ENCODE data around the gene MTMR11.

MTMR11 gene

DNA sequence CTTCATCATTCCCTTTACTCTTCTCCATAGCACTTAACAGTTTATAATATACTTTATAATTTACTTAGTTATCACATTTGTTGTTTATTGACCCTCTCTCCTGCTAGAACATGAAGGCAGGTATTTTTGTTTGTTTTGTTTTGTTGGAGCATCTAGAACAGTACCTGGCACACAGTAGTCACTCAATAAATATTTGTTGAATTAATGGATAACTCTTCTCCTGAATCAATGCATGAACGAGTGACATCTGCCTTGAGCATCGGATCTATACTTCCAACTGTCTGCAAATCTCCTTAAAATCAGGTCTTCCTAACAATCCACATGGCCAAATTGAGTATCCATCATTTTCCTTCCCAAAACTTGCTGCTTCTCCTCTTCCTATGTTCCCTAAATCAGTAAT lies 35.9 kb upstream of the MTMR11 start:
- H3K27me3 Mint-ChIP-seq (ENCODE audit: low read depth): no peaks in the 10 kb centered on the region
- no peak overlapping the region for H3K4me3 Mint-ChIP-seq
- no peak overlapping the region for H3K27ac Mint-ChIP-seq
- H3K36me3 Mint-ChIP-seq (ENCODE audit: low read depth): peaks cover 60% of the 10 kb centered on the region
- TF ChIP-seq, protein P1, sequence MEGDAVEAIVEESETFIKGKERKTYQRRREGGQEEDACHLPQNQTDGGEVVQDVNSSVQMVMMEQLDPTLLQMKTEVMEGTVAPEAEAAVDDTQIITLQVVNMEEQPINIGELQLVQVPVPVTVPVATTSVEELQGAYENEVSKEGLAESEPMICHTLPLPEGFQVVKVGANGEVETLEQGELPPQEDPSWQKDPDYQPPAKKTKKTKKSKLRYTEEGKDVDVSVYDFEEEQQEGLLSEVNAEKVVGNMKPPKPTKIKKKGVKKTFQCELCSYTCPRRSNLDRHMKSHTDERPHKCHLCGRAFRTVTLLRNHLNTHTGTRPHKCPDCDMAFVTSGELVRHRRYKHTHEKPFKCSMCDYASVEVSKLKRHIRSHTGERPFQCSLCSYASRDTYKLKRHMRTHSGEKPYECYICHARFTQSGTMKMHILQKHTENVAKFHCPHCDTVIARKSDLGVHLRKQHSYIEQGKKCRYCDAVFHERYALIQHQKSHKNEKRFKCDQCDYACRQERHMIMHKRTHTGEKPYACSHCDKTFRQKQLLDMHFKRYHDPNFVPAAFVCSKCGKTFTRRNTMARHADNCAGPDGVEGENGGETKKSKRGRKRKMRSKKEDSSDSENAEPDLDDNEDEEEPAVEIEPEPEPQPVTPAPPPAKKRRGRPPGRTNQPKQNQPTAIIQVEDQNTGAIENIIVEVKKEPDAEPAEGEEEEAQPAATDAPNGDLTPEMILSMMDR (IDR thresholded peaks at IDR 0.05; ENCODE audit: unreplicated experiment in 3 of 3): no peak
- peaks cover 5% of the 10 kb centered on the region for H3K4me1 Mint-ChIP-seq
- H3K9me3 Mint-ChIP-seq: no peaks in the 10 kb centered on the region

DNA sequence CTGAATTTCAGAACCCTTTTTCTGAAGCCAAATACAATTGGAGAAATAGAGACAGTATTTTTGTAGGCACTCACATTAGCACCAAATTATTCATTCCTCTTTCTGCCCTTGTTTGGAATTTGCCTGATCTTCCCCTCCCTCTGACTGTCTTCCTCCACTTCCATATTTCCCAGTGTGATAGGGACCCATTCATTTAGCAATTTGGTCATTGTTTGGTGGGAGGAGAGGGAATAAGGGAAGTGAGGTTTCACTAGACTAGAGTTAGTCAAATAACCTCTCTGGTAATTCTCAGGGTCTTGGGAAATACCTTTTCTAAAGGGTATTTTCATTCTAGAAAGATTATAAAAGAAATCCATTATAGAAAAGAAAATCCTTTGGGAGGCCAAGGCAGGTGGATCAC lies 31.0 kb upstream of the MTMR11 start:
- Mint-ChIP-seq H3K4me1 (no peaks in the 10 kb centered on the region), H3K36me3 (ENCODE audit: low read depth) (peaks cover 67% of the 10 kb centered on the region), H3K27me3 (ENCODE audit: low read depth) (no peaks in the 10 kb centered on the region), H3K9me3 (no peaks in the 10 kb centered on the region), H3K4me3 (no peak overlapping the region), H3K27ac (no peak overlapping the region)
- TF ChIP-seq, protein P1 (IDR thresholded peaks at IDR 0.05; ENCODE audit: unreplicated experiment in 3 of 3): no peak

DNA sequence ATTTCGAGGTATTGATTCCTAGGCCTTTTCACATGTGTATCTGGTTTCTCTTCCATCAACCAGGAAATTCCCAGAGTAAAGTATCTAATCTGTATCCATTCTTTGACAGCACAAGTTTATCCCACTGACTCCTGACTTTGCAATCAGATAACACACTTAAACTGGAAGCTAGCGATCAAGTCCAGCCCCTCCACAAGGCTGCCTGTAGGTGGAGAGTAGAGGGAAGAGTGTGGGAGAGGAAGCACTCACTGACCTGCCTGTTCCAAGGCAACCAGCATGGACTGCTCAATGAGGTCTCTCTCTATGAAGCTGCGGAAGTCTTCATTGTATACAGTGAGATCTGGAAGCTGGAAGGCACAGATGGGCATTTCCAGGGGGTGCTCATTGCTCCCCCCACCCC lies 30.4 kb upstream of the MTMR11 start:
- Mint-ChIP-seq H3K9me3 (no peaks in the 10 kb centered on the region), H3K4me3 (no peak overlapping the region), H3K27me3 (ENCODE audit: low read depth) (no peaks in the 10 kb centered on the region), H3K27ac (no peak overlapping the region), H3K36me3 (ENCODE audit: low read depth) (peaks cover 63% of the 10 kb centered on the region), H3K4me1 (no peaks in the 10 kb centered on the region)
- TF ChIP-seq, protein P1 (IDR thresholded peaks at IDR 0.05; ENCODE audit: unreplicated experiment in 3 of 3): no peak

DNA sequence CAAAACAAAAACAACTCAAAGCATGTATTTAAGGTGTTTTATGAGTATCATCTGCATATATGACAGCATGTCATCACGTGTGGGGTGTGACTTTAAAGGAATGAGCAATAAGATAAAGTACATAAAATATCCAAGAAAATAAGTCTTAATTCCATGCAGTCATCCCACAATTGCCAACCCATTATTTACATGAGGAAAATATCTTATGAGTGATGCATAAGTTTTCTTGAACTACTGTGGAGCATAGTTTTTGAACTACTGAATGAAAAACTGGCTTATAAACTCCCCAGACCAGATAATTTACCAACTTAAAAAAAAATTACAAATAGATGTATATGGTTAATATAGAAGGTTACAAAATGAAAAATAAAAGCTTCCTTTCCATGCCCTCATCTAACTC lies 29.7 kb upstream of the MTMR11 start:
- Mint-ChIP-seq H3K36me3 (ENCODE audit: low read depth) (peaks cover 64% of the 10 kb centered on the region), H3K27me3 (ENCODE audit: low read depth) (no peaks in the 10 kb centered on the region), H3K9me3 (no peaks in the 10 kb centered on the region), H3K27ac (no peak overlapping the region), H3K4me1 (no peaks in the 10 kb centered on the region), H3K4me3 (no peak overlapping the region)
- TF ChIP-seq, protein P1 (IDR thresholded peaks at IDR 0.05; ENCODE audit: unreplicated experiment in 3 of 3): no peak

- no peak overlapping the region for H3K27ac Mint-ChIP-seq
- no peaks in the 10 kb centered on the region for H3K27me3 Mint-ChIP-seq (ENCODE audit: low read depth)
- H3K9me3 Mint-ChIP-seq: no peaks in the 10 kb centered on the region
- H3K4me1 Mint-ChIP-seq: no peaks in the 10 kb centered on the region
- TF ChIP-seq, protein P1 (IDR thresholded peaks at IDR 0.05; ENCODE audit: unreplicated experiment in 3 of 3): no peak
- H3K36me3 Mint-ChIP-seq (ENCODE audit: low read depth): peaks cover 65% of the 10 kb centered on the region
- H3K4me3 Mint-ChIP-seq: no peak overlapping the region
Measured at GRCh38 chr1:149965440-149965839, 28.8 kb upstream of the MTMR11 start.

- peaks cover 78% of the 10 kb centered on the region for H3K36me3 Mint-ChIP-seq (ENCODE audit: low read depth)
- peaks cover 10% of the 10 kb centered on the region for H3K9me3 Mint-ChIP-seq
- TF ChIP-seq, protein P1 (IDR thresholded peaks at IDR 0.05; ENCODE audit: unreplicated experiment in 3 of 3): no peak
- H3K4me1 Mint-ChIP-seq: no peaks in the 10 kb centered on the region
- H3K27me3 Mint-ChIP-seq (ENCODE audit: low read depth): no peaks in the 10 kb centered on the region
- no peak overlapping the region for H3K4me3 Mint-ChIP-seq
- peak overlapping the region in 1 of 3 experiments; percentile 43 for H3K27ac Mint-ChIP-seq
Measured at GRCh38 chr1:149963358-149963757, 26.7 kb upstream of the MTMR11 start.

Data from nephron (organoid).